Measurements from ENCODE around the gene MRPS16.

- TF ChIP-seq POLR2A (IDR thresholded peaks at IDR 0.05; ENCODE audit: low read depth, low read length) (no peak), POLR2AphosphoS5 (IDR thresholded peaks at IDR 0.05; ENCODE audit: low read depth, low read length) (no peak)
Observed at GRCh38 chr10:73225518-73225917, 26.9 kb downstream of the MRPS16 start.

Data from GM12892 (cell line).